PFSK-1 (cell line): Measurements from ENCODE around the gene C1QTNF3.

Source experiments
- FOXP2 ChIP-seq: optimal IDR thresholded peaks from 2 replicates; pipeline ENCODE3; 2011; ENCODE audit warnings: borderline replicate concordance, control low read depth, inconsistent platforms; ENCODE audit not compliant: insufficient read depth; ENCODE audit errors: extremely low read length, extremely low read depth
- POLR2AphosphoS5 ChIP-seq: IDR thresholded peaks from 2 replicates; pipeline ENCODE4 v1.6.1; 2012; ENCODE audit warnings: low read depth, mild to moderate bottlenecking, control low read depth, low read length, moderate library complexity
- REST ChIP-seq, 2 experiments: IDR thresholded peaks; 2 replicates each; pipeline versions ENCODE4 v1.6.1 to v1.8.0; 2011 to 2012; ENCODE audit warnings: low read depth in 2 of 2, low read length in 2 of 2, control low read depth in 1 of 2, inconsistent platforms in 1 of 2, mild to moderate bottlenecking in 1 of 2, moderate library complexity in 1 of 2; ENCODE audit not compliant: insufficient read depth in 1 of 2
- SIN3A ChIP-seq: IDR thresholded peaks from 2 replicates; pipeline ENCODE4 v1.6.1; 2012; ENCODE audit warnings: mild to moderate bottlenecking, low read length, moderate library complexity, borderline replicate concordance; ENCODE audit not compliant: insufficient read depth
- TAF1 ChIP-seq: IDR thresholded peaks from 2 replicates; pipeline ENCODE4 v1.6.1; 2012; ENCODE audit warnings: low read length, control low read depth, borderline replicate concordance; ENCODE audit not compliant: insufficient read depth

Gene C1QTNF3

GRCh38 chr5:33984671-33985124 lies 58.3 kb downstream of the C1QTNF3 start, which contains the start of gene SLC45A2:
TSS of gene SLC45A2 (minus strand) at chr5:33984693. CDS start at chr5:33984583, 110 bp downstream.
- TF ChIP-seq REST (IDR thresholded peaks at IDR 0.05; ENCODE audit: insufficient read depth in 1 of 2, low read depth in 2 of 2, low read length in 2 of 2) (no peak), TAF1 (no peak), SIN3A (no peak), POLR2AphosphoS5 (no peak), FOXP2 (no peak)

GRCh38 chr5:33984178-33984577 lies 58.8 kb downstream of the C1QTNF3 start:
- TF ChIP-seq FOXP2 (no peak), REST (IDR thresholded peaks at IDR 0.05; ENCODE audit: insufficient read depth in 1 of 2, low read depth in 2 of 2, low read length in 2 of 2) (no peak), SIN3A (no peak), POLR2AphosphoS5 (no peak), TAF1 (no peak)

GRCh38 chr5:33981408-33982162 lies 61.4 kb downstream of the C1QTNF3 start:
- TF ChIP-seq SIN3A (no peak), FOXP2 (no peak), TAF1 (no peak), POLR2AphosphoS5 (no peak), REST (IDR thresholded peaks at IDR 0.05; ENCODE audit: insufficient read depth in 1 of 2, low read depth in 2 of 2, low read length in 2 of 2) (no peak)

- TF ChIP-seq TAF1 (no peak), FOXP2 (no peak), POLR2AphosphoS5 (no peak), SIN3A (no peak)
Observed at GRCh38 chr5:33980030-33980429, 63.0 kb downstream of the C1QTNF3 start.

GRCh38 chr5:33978306-33978705 lies 64.7 kb downstream of the C1QTNF3 start:
- TF ChIP-seq FOXP2 (no peak), TAF1 (no peak), SIN3A (no peak), POLR2AphosphoS5 (no peak), REST (IDR thresholded peaks at IDR 0.05; ENCODE audit: insufficient read depth in 1 of 2, low read depth in 2 of 2, low read length in 2 of 2) (no peak)
